HG03571 (cell line): Measurements from ENCODE around the gene CCNY.

Experiments
- ATAC-seq: cut with Tn5 transposase; IDR thresholded peaks from one replicate; pipeline ENCODE4 v1.9.1; 2021; ENCODE audit not compliant: unreplicated experiment

The CCNY gene

GRCh38 chr10:35573796-35574195 is 237.5 kb downstream of the CCNY start:
- ATAC-seq, result no peak

- ATAC-seq, result no peak
These were observed 238.6 kb downstream of the CCNY start for GRCh38 chr10:35574924-35575352.

- ATAC-seq, result no peak
These were observed 239.3 kb downstream of the CCNY start for GRCh38 chr10:35575640-35576039.

GRCh38 chr10:35576730-35577129 is 240.4 kb downstream of the CCNY start:
- no peak for ATAC-seq

- no peak for ATAC-seq
These were observed 241.8 kb downstream of the CCNY start for GRCh38 chr10:35577926-35578617.

- ATAC-seq, result no peak
These were observed 242.3 kb downstream of the CCNY start for GRCh38 chr10:35578618-35578956.

- ATAC-seq, result no peak
These were observed 242.8 kb downstream of the CCNY start for GRCh38 chr10:35579116-35579515.

- no peak for ATAC-seq
These were observed 243.6 kb downstream of the CCNY start for GRCh38 chr10:35579726-35580422.

GRCh38 chr10:35580423-35580770 is 244.1 kb downstream of the CCNY start:
- no peak for ATAC-seq

GRCh38 chr10:35581655-35582054 is 245.3 kb downstream of the CCNY start:
- ATAC-seq, result no peak

GRCh38 chr10:35584946-35585345 is 248.6 kb downstream of the CCNY start:
- ATAC-seq, result no peak

- no peak for ATAC-seq
These were observed 249.0 kb downstream of the CCNY start for GRCh38 chr10:35585356-35585755.

GRCh38 chr10:35585903-35586535 is 249.7 kb downstream of the CCNY start:
- no peak for ATAC-seq

GRCh38 chr10:35588836-35589235 is 252.5 kb downstream of the CCNY start:
- ATAC-seq, result no peak

- no peak for ATAC-seq
These were observed 256.1 kb downstream of the CCNY start for GRCh38 chr10:35592441-35592840.

GRCh38 chr10:35594115-35595079 is 258.1 kb downstream of the CCNY start:
- no peak for ATAC-seq

GRCh38 chr10:35595106-35595505 is 258.8 kb downstream of the CCNY start:
- ATAC-seq, result no peak

- no peak for ATAC-seq
These were observed 262.1 kb downstream of the CCNY start for GRCh38 chr10:35598379-35598778.

- no peak for ATAC-seq
These were observed 263.9 kb downstream of the CCNY start for GRCh38 chr10:35600193-35600592.

GRCh38 chr10:35605191-35605590 is 268.9 kb downstream of the CCNY start, which contains the start of gene GJD4:
TSS of gene GJD4 (plus strand) at chr10:35605341. CDS start at chr10:35605568, 227 bp downstream.
- ATAC-seq, result no peak

GRCh38 chr10:35606430-35606829 is 270.1 kb downstream of the CCNY start:
- no peak for ATAC-seq
